Measurements from ENCODE around the gene ENAM.
A peak's percentile ranks its signal among the peaks of the same experiment; 100 is the strongest.
"Not testable (repeated sequence)": the region's sequence is repeated elsewhere in the genome, so short reads cannot be mapped to it uniquely, and the experiment has no call there.

ENAM gene

DNA sequence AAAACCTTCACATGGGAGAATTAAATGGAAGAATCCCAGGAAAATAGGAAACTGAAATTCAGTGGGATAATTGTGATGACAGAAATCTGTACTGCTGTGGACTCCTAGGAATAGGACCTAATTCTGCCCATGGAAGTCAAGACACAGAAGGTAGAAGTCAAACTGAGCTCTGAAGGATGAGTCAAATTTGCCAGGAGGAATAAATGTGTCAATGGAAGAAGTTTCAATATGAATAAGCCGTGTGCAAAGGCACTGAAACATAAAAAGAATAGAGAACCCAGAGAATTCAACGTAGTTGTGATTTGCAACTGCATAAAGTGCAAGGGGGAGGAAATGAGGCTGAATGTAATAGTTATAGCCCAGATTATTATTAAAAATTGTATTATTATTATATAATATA, 11.6 kb downstream of the ENAM start:
- TF ChIP-seq, protein P1, sequence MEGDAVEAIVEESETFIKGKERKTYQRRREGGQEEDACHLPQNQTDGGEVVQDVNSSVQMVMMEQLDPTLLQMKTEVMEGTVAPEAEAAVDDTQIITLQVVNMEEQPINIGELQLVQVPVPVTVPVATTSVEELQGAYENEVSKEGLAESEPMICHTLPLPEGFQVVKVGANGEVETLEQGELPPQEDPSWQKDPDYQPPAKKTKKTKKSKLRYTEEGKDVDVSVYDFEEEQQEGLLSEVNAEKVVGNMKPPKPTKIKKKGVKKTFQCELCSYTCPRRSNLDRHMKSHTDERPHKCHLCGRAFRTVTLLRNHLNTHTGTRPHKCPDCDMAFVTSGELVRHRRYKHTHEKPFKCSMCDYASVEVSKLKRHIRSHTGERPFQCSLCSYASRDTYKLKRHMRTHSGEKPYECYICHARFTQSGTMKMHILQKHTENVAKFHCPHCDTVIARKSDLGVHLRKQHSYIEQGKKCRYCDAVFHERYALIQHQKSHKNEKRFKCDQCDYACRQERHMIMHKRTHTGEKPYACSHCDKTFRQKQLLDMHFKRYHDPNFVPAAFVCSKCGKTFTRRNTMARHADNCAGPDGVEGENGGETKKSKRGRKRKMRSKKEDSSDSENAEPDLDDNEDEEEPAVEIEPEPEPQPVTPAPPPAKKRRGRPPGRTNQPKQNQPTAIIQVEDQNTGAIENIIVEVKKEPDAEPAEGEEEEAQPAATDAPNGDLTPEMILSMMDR (IDR thresholded peaks at IDR 0.05; ENCODE audit: insufficient read depth, low read length, poor library complexity, severe bottlenecking), result no peak
- no peak overlapping the region for H3K4me3 ChIP-seq (replicated peaks; ENCODE audit: low read depth, low read length)
- no peaks in the 10 kb centered on the region for H3K27me3 ChIP-seq (replicated peaks; ENCODE audit: control insufficient read depth, insufficient read depth, low read length)
- DNase-seq (ENCODE audit: extremely low read depth, insufficient read length), result no peak
- no peaks in the 10 kb centered on the region for H3K36me3 ChIP-seq (ENCODE audit: control insufficient read depth, insufficient read depth, low read length)

DNA sequence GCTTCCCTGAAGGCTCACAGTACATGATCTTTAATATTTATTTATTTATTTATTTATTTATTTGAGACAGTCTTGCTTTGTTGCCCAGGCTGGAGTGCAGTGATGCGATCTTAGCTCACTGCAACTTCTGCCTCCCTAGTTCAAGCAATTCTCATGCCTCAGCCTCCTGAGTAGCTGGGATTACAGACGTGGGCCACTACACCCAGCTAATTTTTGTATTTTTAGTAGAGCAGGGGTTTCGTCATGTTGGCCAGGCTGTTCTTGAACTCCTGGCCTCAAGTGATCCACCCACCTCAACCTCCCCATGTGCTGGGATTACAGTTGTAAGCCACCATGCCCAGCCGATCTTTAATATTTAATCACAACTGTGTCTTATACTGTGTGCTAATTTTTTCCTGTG, 22.2 kb downstream of the ENAM start:
- H3K36me3 ChIP-seq (ENCODE audit: control insufficient read depth, insufficient read depth, low read length), result not testable (repeated sequence)

DNA sequence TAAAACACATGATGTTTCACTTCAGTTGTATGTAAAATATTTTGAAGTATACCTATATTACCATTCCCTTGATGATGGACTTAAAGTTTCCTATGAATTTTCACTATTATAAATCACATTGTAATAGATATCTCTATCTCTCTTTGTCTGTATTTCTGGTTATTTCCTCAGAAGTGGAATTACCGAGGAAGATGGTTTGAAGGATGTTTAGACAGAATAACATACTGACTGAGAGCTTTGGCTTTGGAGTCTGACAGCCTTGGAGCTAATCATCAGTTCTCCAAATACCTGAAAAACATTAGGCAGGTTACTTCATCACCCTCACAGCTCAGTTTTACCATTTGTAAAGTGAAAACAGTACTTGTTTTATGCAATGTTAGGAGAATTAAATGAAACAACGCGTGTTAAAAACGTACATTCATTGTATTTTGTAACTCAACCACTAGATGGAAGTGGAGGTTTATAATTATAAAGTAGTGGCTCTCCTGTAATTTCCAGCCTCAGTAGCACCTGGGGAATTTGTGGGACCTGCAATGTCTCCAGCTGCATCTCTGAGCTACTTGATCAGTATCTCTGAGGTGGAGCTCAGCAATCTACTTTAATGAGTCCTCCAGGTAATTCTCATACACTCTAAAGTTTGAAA, 23.4 kb downstream of the ENAM start:
- no peak for DNase-seq (ENCODE audit: extremely low read depth, insufficient read length)
- H3K27me3 ChIP-seq (replicated peaks; ENCODE audit: control insufficient read depth, insufficient read depth, low read length), result no peaks in the 10 kb centered on the region
- no peaks in the 10 kb centered on the region; the same call in 1 of the 2 replicates for H3K36me3 ChIP-seq (ENCODE audit: control insufficient read depth, insufficient read depth, low read length)
- TF ChIP-seq, protein P1 (IDR thresholded peaks at IDR 0.05; ENCODE audit: insufficient read depth, low read length, poor library complexity, severe bottlenecking), result peak; percentile 35
- no peak overlapping the region for H3K4me3 ChIP-seq (replicated peaks; ENCODE audit: low read depth, low read length)

More for the DNA sequence above, 22.2 kb downstream of the ENAM start:
- H3K4me3 ChIP-seq (replicated peaks; ENCODE audit: low read depth, low read length); DNase-seq (ENCODE audit: extremely low read depth, insufficient read length); H3K27me3 ChIP-seq (replicated peaks; ENCODE audit: control insufficient read depth, insufficient read depth, low read length): not testable (repeated sequence)

DNA sequence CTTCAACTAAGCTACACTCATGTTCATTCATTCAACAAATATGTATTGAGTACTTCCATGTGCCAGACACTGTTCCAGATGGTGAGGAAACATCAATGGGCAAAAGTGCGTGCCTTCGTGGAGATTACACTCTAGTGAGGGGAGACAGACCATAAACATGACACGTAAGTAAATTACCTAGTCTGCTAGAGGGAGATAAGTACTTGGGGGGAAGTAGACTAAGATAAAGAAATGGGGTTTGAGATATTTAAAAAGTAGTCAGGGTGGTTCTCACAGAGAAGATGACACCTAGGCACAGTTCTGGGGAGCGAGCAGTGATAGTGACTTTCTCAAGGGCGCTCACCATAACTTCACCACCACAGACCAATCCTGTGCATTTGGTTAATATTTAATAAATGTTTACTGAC, 26.1 kb downstream of the ENAM start:
- Histone ChIP-seq H3K36me3 (ENCODE audit: control insufficient read depth, insufficient read depth, low read length) (no peaks in the 10 kb centered on the region; the same call in 1 of the 2 replicates), H3K4me3 (replicated peaks; ENCODE audit: low read depth, low read length) (no peak overlapping the region), H3K27me3 (replicated peaks; ENCODE audit: control insufficient read depth, insufficient read depth, low read length) (no peaks in the 10 kb centered on the region)
- DNase-seq (ENCODE audit: extremely low read depth, insufficient read length), result no peak
- TF ChIP-seq, protein P1 (IDR thresholded peaks at IDR 0.05; ENCODE audit: insufficient read depth, low read length, poor library complexity, severe bottlenecking), result no peak

DNA sequence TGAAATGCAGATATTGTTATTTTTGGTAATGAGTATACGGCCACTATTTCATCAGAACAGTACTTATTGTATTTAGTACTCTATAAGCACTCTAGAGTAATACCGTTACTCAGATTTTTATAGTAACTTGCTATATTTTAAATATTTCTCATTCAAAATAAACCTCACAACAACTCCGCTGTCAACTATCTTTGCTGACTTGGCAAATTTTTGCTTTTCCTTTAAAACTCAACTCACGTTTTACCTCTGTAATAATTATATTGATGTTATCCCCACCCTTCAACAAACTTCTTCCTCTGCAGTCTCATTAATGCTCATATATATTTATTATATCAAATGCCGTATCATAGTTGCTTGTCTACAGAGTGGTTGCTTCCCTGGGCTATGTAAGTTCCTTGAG, 28.8 kb downstream of the ENAM start:
- TF ChIP-seq, protein P1 (IDR thresholded peaks at IDR 0.05; ENCODE audit: insufficient read depth, low read length, poor library complexity, severe bottlenecking), result no peak
- Histone ChIP-seq H3K4me3 (replicated peaks; ENCODE audit: low read depth, low read length) (no peak overlapping the region), H3K36me3 (ENCODE audit: control insufficient read depth, insufficient read depth, low read length) (no peaks in the 10 kb centered on the region; the same call in 1 of the 2 replicates), H3K27me3 (replicated peaks; ENCODE audit: control insufficient read depth, insufficient read depth, low read length) (no peaks in the 10 kb centered on the region)
- no peak for DNase-seq (ENCODE audit: extremely low read depth, insufficient read length)

DNA sequence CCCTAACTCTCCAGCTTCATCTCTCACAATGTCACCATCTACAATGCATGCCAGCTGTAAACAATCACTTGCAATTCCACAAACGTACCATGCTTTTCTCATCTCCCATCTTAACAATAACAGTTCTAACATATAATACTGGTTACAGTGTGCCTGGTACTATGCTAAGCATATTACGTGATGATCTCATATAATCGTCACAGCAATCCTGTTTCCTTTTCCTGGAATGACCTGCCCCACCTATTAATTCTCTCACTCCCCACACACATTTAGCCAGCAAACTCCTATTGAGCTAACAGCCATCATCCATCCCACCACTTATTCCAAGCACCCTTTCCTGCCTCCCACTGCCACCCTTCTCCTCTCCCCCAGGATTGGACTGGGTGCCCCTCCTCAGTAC, 29.9 kb downstream of the ENAM start:
- DNase-seq (ENCODE audit: extremely low read depth, insufficient read length), result no peak
- Histone ChIP-seq H3K4me3 (replicated peaks; ENCODE audit: low read depth, low read length) (peak overlapping the region; percentile 22; the same call in 1 of the 2 replicates), H3K27me3 (replicated peaks; ENCODE audit: control insufficient read depth, insufficient read depth, low read length) (no peaks in the 10 kb centered on the region), H3K36me3 (ENCODE audit: control insufficient read depth, insufficient read depth, low read length) (no peaks in the 10 kb centered on the region; the same call in 1 of the 2 replicates)
- TF ChIP-seq, protein P1 (IDR thresholded peaks at IDR 0.05; ENCODE audit: insufficient read depth, low read length, poor library complexity, severe bottlenecking), result no peak

All from GM06990 (cell line).